Hepatic stellate cell (primary cell): Measurements from ENCODE around the gene MED26.

Experiments used
- DNase-seq: peaks from one replicate; pipeline ENCODE4 v3.0.0; 2011; ENCODE audit warnings: low spot score

MED26 gene

GRCh38 chr19:16536130-16536529 is 91.9 kb downstream of the MED26 start:
- no peak for DNase-seq

GRCh38 chr19:16535381-16535780 is 92.6 kb downstream of the MED26 start:
- no peak for DNase-seq

GRCh38 chr19:16532440-16533234 is 95.4 kb downstream of the MED26 start:
- no peak for DNase-seq

- no peak for DNase-seq
Measured at GRCh38 chr19:16531380-16531669, 96.7 kb downstream of the MED26 start.

GRCh38 chr19:16530540-16531379 is 97.2 kb downstream of the MED26 start:
- DNase-seq: no peak

GRCh38 chr19:16529466-16530144 is 98.4 kb downstream of the MED26 start:
- DNase-seq: no peak

- no peak for DNase-seq
Measured at GRCh38 chr19:16527971-16528521, 100.0 kb downstream of the MED26 start.

- no peak for DNase-seq
Measured at GRCh38 chr19:16527334-16527935, 100.6 kb downstream of the MED26 start.

GRCh38 chr19:16525751-16526481 is 102.1 kb downstream of the MED26 start:
- no peak for DNase-seq

- DNase-seq: no peak
Measured at GRCh38 chr19:16524991-16525734, 102.8 kb downstream of the MED26 start.
